NCI-H82 treated with DMSO at 0.1 percent for 48 hours (cell line): Measurements from ENCODE around the gene GLYR1.

ENCODE experiments used
- DNase-seq: peaks from one replicate; lab custom pipeline; 2025; ENCODE audit not compliant: unreplicated experiment; lab: John Stamatoyannopoulos, UW

GLYR1 gene

GRCh38 chr16:4880006-4880580, 33.0 kb upstream of the GLYR1 start:
- DNase-seq, result no peak

GRCh38 chr16:4879049-4879448, 32.0 kb upstream of the GLYR1 start:
- no peak for DNase-seq

- DNase-seq, result no peak
Measured at GRCh38 chr16:4877380-4877685, 30.2 kb upstream of the GLYR1 start.

- no peak for DNase-seq
Measured at GRCh38 chr16:4876646-4877379, 29.7 kb upstream of the GLYR1 start.

GRCh38 chr16:4874666-4875065, 27.6 kb upstream of the GLYR1 start:
- no peak for DNase-seq

- no peak for DNase-seq
Measured at GRCh38 chr16:4873091-4873490, 26.0 kb upstream of the GLYR1 start.

- DNase-seq, result no peak
Measured at GRCh38 chr16:4871071-4871470, 24.0 kb upstream of the GLYR1 start.

GRCh38 chr16:4870138-4870671, 23.1 kb upstream of the GLYR1 start:
- no peak for DNase-seq

- DNase-seq, result no peak
Measured at GRCh38 chr16:4869147-4869805, 22.2 kb upstream of the GLYR1 start.

GRCh38 chr16:4868535-4868934, 21.4 kb upstream of the GLYR1 start:
- DNase-seq, result peak; percentile 25

GRCh38 chr16:4868026-4868425, 20.9 kb upstream of the GLYR1 start:
- no peak for DNase-seq

GRCh38 chr16:4866586-4866985, 19.5 kb upstream of the GLYR1 start:
- no peak for DNase-seq

- DNase-seq, result no peak
Measured at GRCh38 chr16:4865231-4865860, 18.3 kb upstream of the GLYR1 start.

GRCh38 chr16:4864728-4865127, 17.6 kb upstream of the GLYR1 start:
- no peak for DNase-seq

- no peak for DNase-seq
Measured at GRCh38 chr16:4862639-4863038, 15.6 kb upstream of the GLYR1 start.

GRCh38 chr16:4860727-4861342, 13.7 kb upstream of the GLYR1 start:
- no peak for DNase-seq

- no peak for DNase-seq
Measured at GRCh38 chr16:4859900-4860255, 12.8 kb upstream of the GLYR1 start.

- no peak for DNase-seq
Measured at GRCh38 chr16:4859190-4859899, 12.3 kb upstream of the GLYR1 start.

GRCh38 chr16:4855804-4856203, 8.7 kb upstream of the GLYR1 start:
- DNase-seq, result no peak

GRCh38 chr16:4855371-4855770, 8.3 kb upstream of the GLYR1 start:
- no peak for DNase-seq
